Mononuclear cell (primary cell): ENCODE data around the gene SORCS1. TPM values are rescaled to one million over a fixed set of nuclear protein-coding genes. Genes with fewer than 3 reads are reported as not detected.

Experiments
- H3K27me3 ChIP-seq: 2 replicates; pipeline ENCODE4 v1.6.0; 2011; ENCODE audit warnings: low read length, control low read depth; ENCODE audit not compliant: insufficient read depth
- H3K4me1 ChIP-seq: 2 replicates; pipeline ENCODE4 v1.5.1; 2011; ENCODE audit warnings: mild to moderate bottlenecking, low read length, control low read depth; ENCODE audit not compliant: insufficient read depth
- H3K4me3 ChIP-seq: 2 replicates; pipeline ENCODE4 v1.5.1; 2011; ENCODE audit warnings: mild to moderate bottlenecking, low read length, moderate library complexity
- H3K9me3 ChIP-seq: 2 replicates; pipeline ENCODE4 v1.5.1; 2011; ENCODE audit warnings: low read depth, mild to moderate bottlenecking, control low read depth, low read length
- total RNA-seq: library from RNA; depleted of rRNA; stranded (reverse); fragments of >200 nt; gene quantifications from one replicate; pipeline ENCODE4 v1.2.3, GENCODE V29; 2012

The SORCS1 gene
- total RNA-seq, 1 donor = 0.10 TPM

- peaks cover 5% of the 10 kb centered on the region for H3K4me1 ChIP-seq
- H3K9me3 ChIP-seq = no peaks in the 10 kb centered on the region
- H3K27me3 ChIP-seq = no peaks in the 10 kb centered on the region
- no peak overlapping the region for H3K4me3 ChIP-seq
These were observed 162.4 kb downstream of the SORCS1 start for GRCh38 chr10:107002068-107002467.

- H3K4me1 ChIP-seq = peaks cover 5% of the 10 kb centered on the region
- H3K4me3 ChIP-seq = no peak overlapping the region
- H3K9me3 ChIP-seq = no peaks in the 10 kb centered on the region
- H3K27me3 ChIP-seq = no peaks in the 10 kb centered on the region
These were observed 165.3 kb downstream of the SORCS1 start for GRCh38 chr10:106999118-106999707.

- no peaks in the 10 kb centered on the region for H3K27me3 ChIP-seq
- peaks cover 5% of the 10 kb centered on the region for H3K4me1 ChIP-seq
- H3K4me3 ChIP-seq = no peak overlapping the region
- no peaks in the 10 kb centered on the region for H3K9me3 ChIP-seq
These were observed 166.8 kb downstream of the SORCS1 start for GRCh38 chr10:106997721-106998120.

GRCh38 chr10:106996510-106996909 is 168.0 kb downstream of the SORCS1 start:
- H3K4me3 ChIP-seq = no peak overlapping the region
- peaks cover 5% of the 10 kb centered on the region for H3K4me1 ChIP-seq
- H3K27me3 ChIP-seq = no peaks in the 10 kb centered on the region
- no peaks in the 10 kb centered on the region for H3K9me3 ChIP-seq

- no peaks in the 10 kb centered on the region for H3K4me1 ChIP-seq
- H3K9me3 ChIP-seq = no peaks in the 10 kb centered on the region
- no peaks in the 10 kb centered on the region for H3K27me3 ChIP-seq
- H3K4me3 ChIP-seq = no peak overlapping the region
These were observed 172.5 kb downstream of the SORCS1 start for GRCh38 chr10:106992055-106992454.

GRCh38 chr10:106991091-106991490 is 173.4 kb downstream of the SORCS1 start:
- H3K27me3 ChIP-seq = no peaks in the 10 kb centered on the region
- no peaks in the 10 kb centered on the region for H3K4me1 ChIP-seq
- no peaks in the 10 kb centered on the region for H3K9me3 ChIP-seq
- no peak overlapping the region for H3K4me3 ChIP-seq

- no peaks in the 10 kb centered on the region for H3K9me3 ChIP-seq
- H3K27me3 ChIP-seq = no peaks in the 10 kb centered on the region
- H3K4me1 ChIP-seq = no peaks in the 10 kb centered on the region
- no peak overlapping the region for H3K4me3 ChIP-seq
These were observed 177.1 kb downstream of the SORCS1 start for GRCh38 chr10:106987362-106987761.

GRCh38 chr10:106982268-106982667 is 182.2 kb downstream of the SORCS1 start:
- no peaks in the 10 kb centered on the region for H3K4me1 ChIP-seq
- H3K4me3 ChIP-seq = no peak overlapping the region
- no peaks in the 10 kb centered on the region for H3K27me3 ChIP-seq
- no peaks in the 10 kb centered on the region for H3K9me3 ChIP-seq

GRCh38 chr10:106981452-106982075 is 182.9 kb downstream of the SORCS1 start:
- Histone ChIP-seq H3K4me3 (no peak overlapping the region), H3K27me3 (no peaks in the 10 kb centered on the region), H3K4me1 (no peaks in the 10 kb centered on the region), H3K9me3 (no peaks in the 10 kb centered on the region)

GRCh38 chr10:106980495-106981451 is 183.7 kb downstream of the SORCS1 start:
- no peak overlapping the region for H3K4me3 ChIP-seq
- no peaks in the 10 kb centered on the region for H3K9me3 ChIP-seq
- H3K4me1 ChIP-seq = no peaks in the 10 kb centered on the region
- H3K27me3 ChIP-seq = no peaks in the 10 kb centered on the region

- no peaks in the 10 kb centered on the region for H3K27me3 ChIP-seq
- no peaks in the 10 kb centered on the region for H3K4me1 ChIP-seq
- no peaks in the 10 kb centered on the region for H3K9me3 ChIP-seq
These were observed 185.8 kb downstream of the SORCS1 start for GRCh38 chr10:106978756-106979155.

GRCh38 chr10:106973716-106974115 is 190.8 kb downstream of the SORCS1 start:
- Histone ChIP-seq H3K4me1 (no peaks in the 10 kb centered on the region), H3K27me3 (no peaks in the 10 kb centered on the region), H3K9me3 (no peaks in the 10 kb centered on the region), H3K4me3 (no peak overlapping the region)

More at GRCh38 chr10:106978756-106979155, 185.8 kb downstream of the SORCS1 start:
- H3K4me3 ChIP-seq = no peak overlapping the region

- H3K27me3 ChIP-seq = no peaks in the 10 kb centered on the region
- H3K9me3 ChIP-seq = no peaks in the 10 kb centered on the region
- H3K4me1 ChIP-seq = no peaks in the 10 kb centered on the region
- no peak overlapping the region for H3K4me3 ChIP-seq
These were observed 191.2 kb downstream of the SORCS1 start for GRCh38 chr10:106973288-106973687.

GRCh38 chr10:106972381-106972780 is 192.1 kb downstream of the SORCS1 start:
- no peak overlapping the region for H3K4me3 ChIP-seq
- H3K4me1 ChIP-seq = no peaks in the 10 kb centered on the region
- H3K9me3 ChIP-seq = no peaks in the 10 kb centered on the region
- no peaks in the 10 kb centered on the region for H3K27me3 ChIP-seq

GRCh38 chr10:106971411-106971831 is 193.1 kb downstream of the SORCS1 start:
- Histone ChIP-seq H3K4me1 (no peaks in the 10 kb centered on the region), H3K4me3 (no peak overlapping the region), H3K9me3 (no peaks in the 10 kb centered on the region), H3K27me3 (no peaks in the 10 kb centered on the region)
